Measurements from ENCODE around the gene PACS2. TPM values are rescaled to one million over a fixed set of nuclear protein-coding genes. Genes with fewer than 3 reads are reported as not detected.

The PACS2 gene
- total RNA-seq, 1 donor from 2014 or later = 84.3 TPM

DNA sequence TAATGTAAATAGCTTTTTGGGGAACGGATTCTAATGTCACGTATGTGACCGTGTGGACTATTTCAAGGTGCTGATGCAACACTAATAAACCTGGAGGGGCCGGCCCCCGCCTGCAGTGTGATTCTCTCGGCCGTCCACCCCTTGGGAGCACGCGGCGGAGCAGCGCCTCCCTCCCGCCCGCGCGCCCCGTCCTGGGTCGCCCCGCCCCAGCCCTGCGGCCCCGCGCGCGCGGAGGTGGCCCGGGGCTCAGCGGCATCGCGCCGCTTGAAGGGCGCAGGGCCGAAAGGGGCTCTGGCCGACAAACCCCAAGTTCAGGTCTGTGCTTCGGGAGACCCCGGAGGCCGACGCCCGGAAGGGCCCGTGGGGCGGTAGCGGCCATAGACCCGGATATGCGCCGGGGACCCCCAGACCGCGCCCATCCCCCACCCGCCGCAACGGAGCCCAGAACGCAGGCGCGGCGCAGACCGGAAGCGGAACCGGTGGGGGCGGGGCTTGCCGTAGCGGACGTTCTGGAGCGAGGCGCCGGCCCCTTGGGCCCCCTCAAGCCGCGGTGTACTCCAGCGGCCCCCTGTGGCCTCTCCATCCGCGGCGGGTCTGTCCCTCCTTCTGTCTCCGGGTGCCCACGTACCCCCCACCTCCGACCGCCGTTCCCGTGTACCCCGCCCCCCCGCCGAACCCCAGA is 83.6 kb downstream of the PACS2 start, which contains the start of gene TEX22:
TEX22 (plus strand) TSS at position 495 of the 682 bp plus-strand sequence. CDS start 803 bp downstream, outside the sequence.
- peak; percentile 97 for DNase-seq (ENCODE audit: low spot score)

DNA sequence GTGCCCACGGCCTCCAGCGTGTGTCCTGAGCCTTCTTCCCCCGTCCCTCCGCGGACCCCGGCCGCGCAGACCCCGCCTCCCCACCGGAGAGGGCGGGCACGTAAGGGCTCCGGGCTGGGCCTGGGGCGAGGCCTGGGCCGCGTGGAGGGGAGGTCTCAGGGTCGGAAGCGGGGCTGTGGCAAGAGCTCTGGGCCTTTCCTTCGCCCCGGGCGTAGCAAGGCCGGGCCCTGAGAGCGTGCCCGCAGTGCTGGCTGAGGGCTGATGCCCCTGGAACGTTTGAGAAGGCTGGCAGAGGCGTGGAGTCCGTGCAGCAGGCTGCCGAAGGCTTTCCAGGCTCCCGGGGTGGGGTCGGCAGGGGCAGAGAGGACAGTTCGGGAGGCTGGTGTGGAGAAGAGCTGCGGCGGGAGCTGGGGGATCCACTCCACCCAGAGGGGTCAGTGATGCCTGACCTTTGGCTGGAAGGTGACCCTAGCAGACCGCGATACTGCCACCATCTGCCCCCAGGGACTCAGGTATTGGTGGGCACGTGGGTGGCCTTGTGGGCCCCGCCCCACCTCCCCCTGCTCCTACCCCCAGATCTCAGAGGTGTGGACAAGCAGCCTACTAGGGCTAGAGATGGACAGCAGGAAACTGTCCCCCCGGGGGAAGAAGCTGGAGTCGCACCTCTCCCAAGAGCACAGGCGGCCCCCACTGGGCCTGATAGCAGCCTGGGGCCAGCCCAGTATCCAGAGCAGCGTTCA is 84.3 kb downstream of the PACS2 start:
- no peak for DNase-seq (ENCODE audit: low spot score)

DNA sequence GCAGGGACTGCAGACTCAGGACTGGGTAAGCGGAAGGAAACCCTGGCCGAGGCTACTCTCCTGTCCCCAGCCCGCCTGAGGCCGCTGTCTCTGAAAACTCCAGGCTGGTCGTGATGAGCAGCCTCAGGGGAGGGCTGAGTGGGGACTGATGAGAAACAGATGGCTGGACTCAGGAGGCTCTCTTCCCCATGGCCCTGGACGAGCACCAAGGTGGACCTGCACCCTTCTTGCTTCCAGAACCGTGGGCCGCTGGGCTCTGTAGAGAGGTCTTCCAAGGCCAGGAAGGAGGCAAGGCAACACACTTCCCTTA is 84.9 kb downstream of the PACS2 start:
- no peak for DNase-seq (ENCODE audit: low spot score)

DNA sequence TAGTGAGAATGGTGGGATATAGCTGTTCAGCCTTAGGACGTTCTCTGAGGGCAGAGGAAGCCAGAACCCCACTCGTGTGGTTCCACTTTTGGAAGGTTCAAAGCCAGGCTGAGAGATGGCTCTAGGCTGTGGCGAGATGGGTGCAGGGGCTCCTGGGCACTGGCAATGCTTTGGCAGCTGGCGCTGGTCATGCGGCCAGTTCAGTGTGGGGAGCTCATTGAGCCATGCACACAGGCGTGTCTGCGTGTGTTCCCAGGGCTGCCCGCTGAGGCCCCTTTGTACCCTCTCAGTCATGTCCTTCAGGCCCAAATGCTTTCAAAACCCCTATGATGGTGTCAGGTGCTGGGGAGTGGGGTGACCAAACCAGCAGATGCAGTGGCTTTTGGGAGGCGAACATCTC is 85.5 kb downstream of the PACS2 start:
- DNase-seq (ENCODE audit: low spot score) = no peak

- DNase-seq (ENCODE audit: low spot score) = no peak
These were observed 87.2 kb downstream of the PACS2 start for GRCh38 chr14:105401699-105402098.

- DNase-seq (ENCODE audit: low spot score) = no peak
These were observed 94.0 kb downstream of the PACS2 start for GRCh38 chr14:105408592-105408991.

DNA sequence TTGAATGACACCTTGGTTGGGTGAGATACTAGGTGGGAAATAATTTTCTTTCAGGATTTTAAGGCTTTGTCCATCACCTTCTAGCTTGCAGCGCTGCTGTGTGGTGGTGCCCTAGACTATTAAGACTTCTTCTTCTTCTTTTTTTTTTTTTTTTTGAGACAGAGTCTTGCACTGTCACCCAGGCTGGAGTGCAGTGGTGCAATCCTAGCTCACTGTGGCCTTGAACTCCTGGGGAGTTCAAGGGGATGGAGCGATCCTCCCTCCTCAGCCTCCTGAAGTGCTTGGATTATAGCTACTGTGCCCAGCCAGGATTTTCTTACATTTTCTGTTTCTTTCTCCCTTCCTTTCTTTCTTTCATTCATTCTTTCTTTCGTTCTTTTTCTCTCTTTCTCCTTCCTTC is 94.8 kb downstream of the PACS2 start:
- DNase-seq (ENCODE audit: low spot score) = no peak

- DNase-seq (ENCODE audit: low spot score) = no peak
These were observed 96.1 kb downstream of the PACS2 start for GRCh38 chr14:105410642-105411016.

DNA sequence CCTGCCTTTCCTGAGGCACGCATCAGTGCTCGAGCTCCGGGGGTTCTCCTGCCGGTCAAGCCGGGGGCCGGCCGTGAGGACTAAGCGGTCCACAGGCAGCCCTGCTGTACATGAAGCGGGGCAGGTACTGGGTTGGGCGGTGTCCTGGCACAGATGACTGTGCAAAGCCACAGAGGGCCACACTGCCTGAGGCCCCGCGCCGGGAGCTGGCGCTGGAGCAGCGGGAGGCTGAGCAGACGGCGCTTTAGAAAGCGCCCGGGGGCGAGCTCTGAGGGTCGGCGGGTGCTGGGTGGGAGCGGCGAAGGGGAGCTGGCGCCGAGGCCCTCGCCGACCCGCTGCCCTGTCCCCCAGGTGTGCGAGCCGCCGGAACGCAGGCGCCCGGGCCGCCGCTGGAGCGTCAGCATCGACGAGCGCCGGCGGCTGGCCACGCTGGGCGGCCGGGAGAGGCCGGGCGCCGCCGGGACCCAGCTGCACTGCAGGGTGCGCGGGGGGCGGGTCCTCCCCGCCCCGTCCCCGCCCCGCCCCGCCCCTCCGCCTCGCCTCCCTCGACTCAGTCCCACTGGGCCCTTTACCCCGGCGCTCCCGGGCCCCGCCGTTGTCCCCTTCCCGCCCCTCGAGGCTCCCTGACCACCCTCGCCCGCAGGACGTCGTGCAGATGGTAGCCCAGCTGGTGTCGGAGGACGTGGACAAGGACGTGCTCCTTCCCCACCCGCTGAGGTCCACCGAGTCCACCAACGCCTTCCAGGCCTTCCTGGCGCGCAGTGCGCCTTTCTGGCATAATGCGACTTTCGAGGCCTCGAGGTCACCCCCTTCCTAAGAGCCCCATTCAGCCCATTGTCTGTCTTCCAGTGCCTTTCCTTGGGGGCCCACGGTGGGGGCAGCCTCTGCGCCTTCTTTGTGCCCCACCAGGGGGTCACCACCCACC is 96.7 kb downstream of the PACS2 start:
- no peak for DNase-seq (ENCODE audit: low spot score)

DNA sequence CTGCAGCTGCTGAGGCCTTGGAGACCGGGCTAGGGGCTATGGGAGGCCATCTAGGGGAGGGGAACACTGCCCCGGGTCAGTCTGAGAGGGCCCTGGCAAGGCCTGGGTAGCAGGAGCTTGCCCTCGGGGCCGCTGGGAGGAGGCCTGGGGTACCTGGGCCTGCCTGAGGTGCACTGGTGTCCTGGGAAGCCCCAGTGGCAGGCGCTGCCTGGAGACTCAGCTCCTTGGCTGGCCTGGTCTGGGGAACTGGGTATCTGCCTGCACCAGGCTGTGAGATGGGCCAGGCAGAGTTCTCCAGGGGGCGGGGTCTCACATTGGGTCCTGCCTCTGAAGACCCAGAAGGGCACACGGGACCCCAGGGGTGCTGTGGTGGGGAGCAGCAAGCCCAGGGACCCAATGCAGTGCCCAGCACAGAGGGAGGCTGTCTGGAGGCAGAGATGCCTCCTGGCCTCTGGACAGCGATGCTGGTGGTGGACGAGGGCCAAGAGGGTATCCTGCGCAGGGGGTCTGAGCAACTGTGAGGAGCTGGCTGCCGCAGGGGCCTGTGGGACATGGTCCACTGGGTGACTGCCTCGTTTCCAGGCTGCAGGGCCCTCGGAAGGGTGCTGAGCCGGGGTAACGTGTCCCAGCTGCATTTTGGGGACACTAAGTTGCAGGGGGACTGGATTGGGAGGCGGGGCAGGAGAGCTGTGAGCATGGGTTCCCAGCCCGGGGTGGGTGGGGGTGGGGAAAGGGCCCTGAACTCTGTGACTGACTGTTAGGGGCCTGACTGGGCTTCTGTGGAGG is 97.6 kb downstream of the PACS2 start:
- no peak for DNase-seq (ENCODE audit: low spot score)

- no peak for DNase-seq (ENCODE audit: low spot score)
These were observed 98.4 kb downstream of the PACS2 start for GRCh38 chr14:105412771-105413543.

DNA sequence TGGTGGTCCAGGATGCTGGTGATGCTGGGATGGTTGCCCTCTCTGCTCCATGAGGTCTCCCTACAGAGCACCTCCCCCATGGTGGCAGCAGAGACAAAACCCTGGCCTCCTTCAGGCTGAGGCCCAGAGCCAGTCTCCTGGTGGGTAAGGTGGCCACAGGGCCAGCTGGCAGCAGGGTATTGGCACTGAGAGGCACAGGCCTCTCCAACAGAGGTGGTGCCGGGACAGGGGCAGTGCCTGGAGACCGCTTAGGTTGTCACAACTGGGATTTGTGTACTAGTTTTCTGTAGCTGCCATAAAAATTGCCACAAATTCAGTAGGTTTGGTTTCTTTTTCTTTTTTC is 99.0 kb downstream of the PACS2 start:
- no peak for DNase-seq (ENCODE audit: low spot score)

GRCh38 chr14:105414456-105415371 is 100.2 kb downstream of the PACS2 start:
- DNase-seq (ENCODE audit: low spot score) = peak; percentile 94

DNA sequence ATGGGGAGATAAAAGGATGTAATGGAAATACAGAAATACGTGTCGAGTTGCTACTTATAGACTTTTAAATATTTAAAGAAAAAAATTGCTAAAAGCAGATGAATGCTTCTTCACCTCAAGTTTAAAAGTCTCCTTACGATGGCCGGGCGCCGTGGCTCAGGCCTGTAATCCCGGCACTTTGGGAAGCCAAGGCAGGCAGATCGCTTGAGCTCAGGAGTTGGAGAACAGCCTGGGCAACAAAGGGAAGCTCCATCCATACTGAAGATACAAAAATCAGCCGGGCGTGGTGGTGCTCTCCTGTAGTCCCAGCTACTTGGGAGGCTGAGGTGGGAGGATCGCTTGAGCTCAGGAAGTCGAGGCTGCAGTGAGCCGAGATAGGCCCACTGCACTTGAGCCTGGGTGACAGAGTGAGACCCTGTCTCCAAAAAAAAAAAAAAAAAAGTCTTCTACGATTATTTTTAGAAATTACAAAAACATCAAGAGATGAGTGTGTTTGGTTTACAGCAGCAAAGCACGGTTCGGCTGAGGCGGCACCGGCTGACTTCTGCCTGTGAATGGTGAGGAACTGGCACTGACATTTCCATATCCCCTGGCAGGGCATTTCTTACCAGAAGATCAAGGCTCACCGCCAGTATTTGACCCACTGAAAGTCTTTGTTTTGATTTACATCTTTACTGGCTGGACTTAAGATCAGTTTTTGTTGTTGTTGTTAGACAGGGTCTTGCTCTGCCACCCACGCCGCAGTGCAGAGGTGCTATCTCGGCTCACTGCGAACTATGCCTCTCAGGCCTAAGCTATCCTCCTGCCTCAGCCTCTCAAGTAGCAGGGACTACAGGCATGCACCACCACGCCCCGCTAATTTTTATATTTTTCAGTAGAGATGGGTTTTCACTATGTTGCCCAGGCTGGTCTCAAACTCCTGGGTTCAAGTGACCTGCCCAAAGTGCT is 101.2 kb downstream of the PACS2 start:
- no peak for DNase-seq (ENCODE audit: low spot score)

DNA sequence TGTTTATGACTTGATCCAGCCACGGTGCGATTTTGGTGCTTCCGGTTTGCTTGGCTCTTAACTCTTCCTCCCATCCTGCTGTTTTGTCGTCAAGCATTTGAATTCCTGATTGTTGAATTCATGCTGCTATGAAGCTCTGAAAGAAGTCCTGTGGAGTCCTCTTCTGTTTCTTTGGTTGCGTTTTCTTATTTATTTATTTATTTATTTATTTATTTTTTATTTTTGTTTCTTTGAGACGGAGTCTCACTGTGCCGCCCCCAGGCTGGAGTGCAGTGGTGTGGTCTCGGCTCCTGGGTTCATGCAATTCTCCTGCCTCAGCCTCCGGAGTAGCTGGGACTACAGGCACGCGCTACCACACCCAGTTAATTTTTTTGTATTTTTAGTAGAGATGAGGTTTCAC is 102.1 kb downstream of the PACS2 start:
- no peak for DNase-seq (ENCODE audit: low spot score)

- DNase-seq (ENCODE audit: low spot score) = no peak
These were observed 103.2 kb downstream of the PACS2 start for GRCh38 chr14:105417690-105418121.

DNA sequence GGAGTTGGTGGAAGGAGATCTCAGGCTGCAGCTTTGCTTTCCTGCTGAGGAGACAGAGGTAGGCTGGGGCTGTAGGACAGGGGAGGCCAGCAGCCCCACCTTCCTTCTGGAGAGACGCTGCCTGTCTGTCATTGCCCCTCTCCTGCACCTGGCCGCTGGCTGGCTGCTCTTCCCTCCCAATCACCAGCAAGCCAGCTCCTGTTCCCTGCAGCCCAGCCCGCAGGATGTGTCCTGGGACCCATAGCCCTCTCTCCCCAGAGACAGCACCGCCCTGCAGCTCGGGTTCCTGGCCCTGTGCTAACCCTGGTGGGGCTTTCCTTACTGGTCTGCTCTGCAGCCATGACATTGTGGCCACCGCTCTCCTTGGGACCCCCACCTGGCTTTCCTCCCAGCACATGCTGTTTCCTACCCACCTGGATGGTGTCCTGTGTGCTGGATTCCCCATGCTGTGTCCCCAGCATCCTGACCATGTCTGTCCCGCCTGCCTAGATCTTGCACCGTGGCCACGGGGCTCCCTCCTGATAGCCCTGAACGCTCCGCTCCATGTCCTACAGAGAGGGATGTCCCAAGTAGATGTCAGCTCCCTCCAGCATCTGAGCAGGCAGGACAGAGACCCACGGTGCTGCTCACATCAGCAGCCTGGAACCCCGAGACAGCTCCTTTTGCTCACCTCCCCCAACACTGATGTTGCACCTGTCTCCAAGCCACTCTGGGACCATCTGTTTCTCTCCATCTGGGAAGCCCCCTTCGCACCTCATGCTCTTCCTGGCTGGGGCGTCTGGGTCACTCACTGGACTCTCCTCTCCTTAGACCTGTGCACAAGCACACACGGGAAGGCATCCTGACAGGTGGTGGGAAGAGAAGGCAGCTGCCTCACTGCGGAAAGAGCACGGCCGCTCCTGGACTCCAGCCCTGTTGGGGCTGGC is 104.0 kb downstream of the PACS2 start:
- peak; percentile 87 for DNase-seq (ENCODE audit: low spot score)
